Loucy (cell line): ENCODE results near the gene C5orf47.

Experiments used
- H2AFZ ChIP-seq: fragments of 200-600 bp; sonication (generic); 2 replicates; pipeline ENCODE4 v1.6.0; 2016; ENCODE audit warnings: antibody characterized with exemption, mild to moderate bottlenecking, low read length, moderate library complexity
- H3F3A ChIP-seq: fragments of 200-600 bp; 2 replicates; pipeline ENCODE4 v1.6.0; 2016; ENCODE audit warnings: antibody characterized with exemption, low read depth, mild to moderate bottlenecking
- H3K27me3 ChIP-seq: fragments of 200-600 bp; sonication (generic); 2 replicates; pipeline ENCODE4 v1.6.1; 2014; ENCODE audit warnings: low read length, mild to moderate bottlenecking; ENCODE audit not compliant: insufficient read depth, poor library complexity, severe bottlenecking
- H3K36me3 ChIP-seq: fragments of 200-600 bp; sonication (generic); 2 replicates; pipeline ENCODE4 v1.6.1; 2016; ENCODE audit warnings: low read length; ENCODE audit not compliant: insufficient read depth
- H3K4me1 ChIP-seq: fragments of 200-600 bp; sonication (generic); 2 replicates; pipeline ENCODE4 v1.5.1; 2014; ENCODE audit warnings: low read length, mild to moderate bottlenecking; ENCODE audit not compliant: insufficient read depth, poor library complexity, severe bottlenecking
- H3K4me2 ChIP-seq: fragments of 200-600 bp; sonication (generic); 2 replicates; pipeline ENCODE4 v1.6.0; 2014; ENCODE audit warnings: antibody characterized with exemption, low read length, low read depth, mild to moderate bottlenecking; ENCODE audit not compliant: poor library complexity, severe bottlenecking
- H3K4me3 ChIP-seq: fragments of 200-600 bp; sonication (generic); 2 replicates; pipeline ENCODE4 v1.5.1; 2014; ENCODE audit warnings: low read length, mild to moderate bottlenecking, mixed read lengths; ENCODE audit not compliant: poor library complexity, severe bottlenecking
- H3K79me2 ChIP-seq: fragments of 200-600 bp; sonication (generic); 2 replicates; pipeline ENCODE4 v1.6.1; 2014; ENCODE audit warnings: low read length; ENCODE audit not compliant: insufficient read depth
- H3K9ac ChIP-seq: fragments of 200-600 bp; sonication (generic); 2 replicates; pipeline ENCODE4 v1.6.0; 2014; ENCODE audit warnings: mild to moderate bottlenecking, low read depth, low read length, moderate library complexity; ENCODE audit not compliant: poor library complexity, severe bottlenecking
- H3K9me2 ChIP-seq: fragments of 200-600 bp; sonication (generic); replicated peaks from 2 replicates; pipeline ENCODE4 v1.6.1; 2016; ENCODE audit warnings: low read depth, low read length, mixed read lengths
- H3K9me3 ChIP-seq: fragments of 200-600 bp; sonication (generic); 2 replicates; pipeline ENCODE4 v1.6.1; 2014; ENCODE audit warnings: mild to moderate bottlenecking, antibody characterized with exemption, low read length, low read depth; ENCODE audit not compliant: insufficient read depth
- H4K20me1 ChIP-seq: fragments of 200-600 bp; sonication (generic); 2 replicates; pipeline ENCODE4 v1.6.0; 2014; ENCODE audit warnings: antibody characterized with exemption, low read length, mild to moderate bottlenecking; ENCODE audit not compliant: insufficient read depth, poor library complexity, severe bottlenecking
- EZH2phosphoT487 ChIP-seq: fragments of 200-600 bp; IDR thresholded peaks from 2 replicates; pipeline ENCODE4 v1.6.1; 2018; ENCODE audit warnings: antibody characterized with exemption, mild to moderate bottlenecking, moderate library complexity, borderline replicate concordance
- TF ChIP-seq, protein P1 (sequence below): fragments of 200-600 bp; sonication (generic); conservative IDR thresholded peaks from 2 replicates; pipeline ENCODE4 v1.5.1; 2014; ENCODE audit warnings: mild to moderate bottlenecking, antibody characterized with exemption, low read length

Gene C5orf47

GRCh38 chr5:174020928-174021304 is 31.9 kb downstream of the C5orf47 start:
- Histone ChIP-seq H3F3A (no peaks in the 10 kb centered on the region), H3K27me3 (no peaks in the 10 kb centered on the region), H3K9ac (no peak overlapping the region), H4K20me1 (no peaks in the 10 kb centered on the region), H2AFZ (no peak overlapping the region), H3K79me2 (no peaks in the 10 kb centered on the region), H3K4me2 (no peak overlapping the region), H3K4me1 (no peaks in the 10 kb centered on the region), H3K4me3 (no peak overlapping the region), H3K9me2 (no peaks in the 10 kb centered on the region), H3K9me3 (no peaks in the 10 kb centered on the region), H3K36me3 (no peaks in the 10 kb centered on the region)
- TF ChIP-seq EZH2phosphoT487, result no peak
- TF ChIP-seq, protein P1, sequence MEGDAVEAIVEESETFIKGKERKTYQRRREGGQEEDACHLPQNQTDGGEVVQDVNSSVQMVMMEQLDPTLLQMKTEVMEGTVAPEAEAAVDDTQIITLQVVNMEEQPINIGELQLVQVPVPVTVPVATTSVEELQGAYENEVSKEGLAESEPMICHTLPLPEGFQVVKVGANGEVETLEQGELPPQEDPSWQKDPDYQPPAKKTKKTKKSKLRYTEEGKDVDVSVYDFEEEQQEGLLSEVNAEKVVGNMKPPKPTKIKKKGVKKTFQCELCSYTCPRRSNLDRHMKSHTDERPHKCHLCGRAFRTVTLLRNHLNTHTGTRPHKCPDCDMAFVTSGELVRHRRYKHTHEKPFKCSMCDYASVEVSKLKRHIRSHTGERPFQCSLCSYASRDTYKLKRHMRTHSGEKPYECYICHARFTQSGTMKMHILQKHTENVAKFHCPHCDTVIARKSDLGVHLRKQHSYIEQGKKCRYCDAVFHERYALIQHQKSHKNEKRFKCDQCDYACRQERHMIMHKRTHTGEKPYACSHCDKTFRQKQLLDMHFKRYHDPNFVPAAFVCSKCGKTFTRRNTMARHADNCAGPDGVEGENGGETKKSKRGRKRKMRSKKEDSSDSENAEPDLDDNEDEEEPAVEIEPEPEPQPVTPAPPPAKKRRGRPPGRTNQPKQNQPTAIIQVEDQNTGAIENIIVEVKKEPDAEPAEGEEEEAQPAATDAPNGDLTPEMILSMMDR, result no peak

- H3K4me1 ChIP-seq, result no peaks in the 10 kb centered on the region
- no peaks in the 10 kb centered on the region for H3K79me2 ChIP-seq
- H3K9ac ChIP-seq, result no peak overlapping the region
- H3F3A ChIP-seq, result no peaks in the 10 kb centered on the region
- H2AFZ ChIP-seq, result no peak overlapping the region
- H4K20me1 ChIP-seq, result no peaks in the 10 kb centered on the region
- no peak overlapping the region for H3K4me3 ChIP-seq
- no peaks in the 10 kb centered on the region for H3K27me3 ChIP-seq
- H3K36me3 ChIP-seq, result no peaks in the 10 kb centered on the region
- no peaks in the 10 kb centered on the region for H3K9me2 ChIP-seq
- TF ChIP-seq, protein P1, result no peak
- TF ChIP-seq EZH2phosphoT487, result no peak
- no peaks in the 10 kb centered on the region for H3K9me3 ChIP-seq
- H3K4me2 ChIP-seq, result no peak overlapping the region
These were observed 33.6 kb downstream of the C5orf47 start for GRCh38 chr5:174022384-174023095.

DNA sequence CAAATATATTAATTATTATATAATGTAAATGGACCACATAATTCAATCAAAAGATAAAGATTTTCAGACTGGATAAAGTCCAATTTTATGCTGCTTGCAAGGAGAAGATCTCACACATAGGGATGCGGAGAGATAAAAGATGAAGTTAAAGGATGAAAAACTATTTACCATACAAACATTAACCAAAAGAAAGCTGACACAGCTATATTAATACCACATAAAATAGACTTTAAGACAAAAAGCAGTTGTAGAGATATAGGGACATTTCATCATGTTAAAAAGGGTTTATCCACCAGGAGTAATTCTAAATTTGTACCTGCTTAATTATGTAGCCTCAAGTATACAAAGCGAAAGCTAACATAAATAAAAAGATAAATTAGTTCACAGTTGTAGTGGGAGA is 41.3 kb downstream of the C5orf47 start:
- Histone ChIP-seq H3F3A (no peaks in the 10 kb centered on the region), H3K4me2 (no peak overlapping the region), H4K20me1 (no peaks in the 10 kb centered on the region), H3K9me2 (no peaks in the 10 kb centered on the region), H3K9me3 (no peaks in the 10 kb centered on the region), H3K36me3 (no peaks in the 10 kb centered on the region), H2AFZ (no peak overlapping the region), H3K79me2 (no peaks in the 10 kb centered on the region), H3K9ac (no peak overlapping the region), H3K4me1 (no peaks in the 10 kb centered on the region), H3K27me3 (no peaks in the 10 kb centered on the region), H3K4me3 (no peak overlapping the region)
- TF ChIP-seq EZH2phosphoT487, result no peak
- TF ChIP-seq, protein P1, result no peak
